KOPT-K1 (cell line): Measurements from ENCODE around the gene RAP1B.

Experiments
- H3K27ac ChIP-seq: fragments of 200-600 bp; sonication (generic); 2 replicates; pipeline ENCODE4 v1.5.1; 2016; ENCODE audit warnings: antibody characterized with exemption, mild to moderate bottlenecking, low read depth, low read length; ENCODE audit not compliant: poor library complexity, severe bottlenecking
- H3K36me3 ChIP-seq: fragments of 200-600 bp; sonication (generic); 2 replicates; pipeline ENCODE4 v1.5.1; 2017; ENCODE audit warnings: antibody characterized with exemption, mild to moderate bottlenecking, low read length, moderate library complexity; ENCODE audit not compliant: insufficient read depth
- H3K9me3 ChIP-seq: fragments of 200-600 bp; sonication (generic); 2 replicates; pipeline ENCODE4 v1.5.1; 2017; ENCODE audit warnings: antibody characterized with exemption, low read length, mild to moderate bottlenecking; ENCODE audit not compliant: insufficient read depth, poor library complexity, severe bottlenecking

Gene RAP1B

DNA sequence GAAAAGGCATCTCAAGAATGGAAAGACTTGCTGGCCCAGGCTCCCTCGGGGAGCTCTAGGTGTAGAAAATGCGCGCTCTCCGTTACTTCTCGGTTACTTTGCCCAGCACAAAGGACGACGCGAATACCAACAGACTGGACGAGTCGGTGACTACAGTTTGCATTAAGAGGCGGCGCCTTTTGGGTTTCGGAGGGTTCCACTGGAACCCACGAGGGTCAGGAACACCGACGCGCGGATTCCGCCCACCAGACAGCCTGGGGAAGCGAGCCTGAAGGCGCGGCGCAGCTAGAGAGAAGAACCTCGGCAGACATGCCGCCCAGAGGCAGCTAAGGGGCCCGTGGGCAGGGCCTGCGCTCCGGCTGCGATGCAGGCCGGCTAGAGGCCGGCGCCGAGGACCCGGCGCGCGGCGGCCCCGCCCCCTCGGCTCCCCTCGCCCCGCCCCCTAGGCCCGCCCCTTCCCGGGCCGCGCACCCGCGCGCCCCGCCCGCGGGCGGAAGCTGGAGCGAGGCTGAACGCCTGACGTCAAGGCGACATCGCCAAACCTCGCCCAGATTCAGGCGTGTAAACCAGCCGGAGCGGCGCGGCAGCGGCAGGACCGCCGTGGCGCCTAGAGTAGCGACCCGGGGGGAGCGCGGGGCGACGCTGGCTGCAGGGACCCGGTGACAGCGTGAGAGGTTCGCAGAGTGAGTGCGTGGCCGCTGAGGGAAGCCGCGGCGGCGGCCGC lies at the start of gene RAP1B:
Gene RAP1B, plus strand, starts transcription at position 530 of the 724 bp plus-strand sequence. CDS start 37,826 bp downstream, outside the sequence.
- Histone ChIP-seq H3K27ac (peak within 1 kb of the TSS; percentile 90), H3K36me3 (peaks cover 19% of the 10 kb centered on the region), H3K9me3 (no peaks in the 10 kb centered on the region)

DNA sequence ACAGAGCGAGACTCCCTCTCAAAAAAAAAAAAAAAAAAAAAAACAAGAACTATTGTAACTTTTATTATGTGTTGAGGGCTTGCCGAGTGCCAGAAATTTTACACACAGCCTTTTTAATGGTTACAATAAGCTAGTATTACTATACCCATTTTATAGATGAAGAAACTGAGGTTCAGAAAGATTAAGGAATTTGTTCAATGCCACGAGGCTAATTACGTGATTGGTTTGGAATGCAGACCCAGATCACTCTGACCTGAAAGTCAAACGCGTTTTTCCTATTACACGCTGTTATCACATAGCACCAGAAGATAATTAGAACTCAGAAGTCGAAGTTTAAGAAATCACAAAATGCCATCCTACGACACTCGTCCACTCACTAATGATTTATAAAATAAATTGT lies 48.9 kb upstream of the RAP1B start:
- H3K27ac ChIP-seq, result no peak overlapping the region
- H3K36me3 ChIP-seq, result no peaks in the 10 kb centered on the region
- no peaks in the 10 kb centered on the region for H3K9me3 ChIP-seq

DNA sequence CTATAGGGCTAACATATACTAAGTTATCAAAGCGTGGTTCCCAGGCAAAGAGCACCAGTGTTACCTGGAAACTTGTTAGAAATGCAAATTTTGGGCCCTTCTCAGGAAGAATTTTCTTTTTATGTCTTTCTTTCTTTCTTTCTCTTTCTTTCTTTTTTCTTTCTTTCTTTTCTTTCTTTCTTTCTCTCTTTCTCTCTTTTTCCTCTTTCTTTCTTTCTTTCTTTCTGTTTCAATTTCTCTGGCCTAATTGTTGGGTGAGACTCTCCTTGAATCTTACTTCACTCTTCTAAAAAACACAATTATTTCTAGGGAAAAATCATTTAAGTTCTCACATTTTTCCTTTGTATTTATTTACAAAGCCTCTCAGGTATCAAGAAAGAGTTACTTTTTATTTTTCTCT lies 46.5 kb upstream of the RAP1B start:
- Histone ChIP-seq H3K9me3 (no peaks in the 10 kb centered on the region), H3K36me3 (no peaks in the 10 kb centered on the region), H3K27ac (no peak overlapping the region)

- Histone ChIP-seq H3K36me3 (no peaks in the 10 kb centered on the region), H3K27ac (no peak overlapping the region), H3K9me3 (no peaks in the 10 kb centered on the region)
Measured at GRCh38 chr12:68565391-68565903, 45.3 kb upstream of the RAP1B start.

- H3K36me3 ChIP-seq, result no peaks in the 10 kb centered on the region
- no peak overlapping the region for H3K27ac ChIP-seq
- H3K9me3 ChIP-seq, result no peaks in the 10 kb centered on the region
Measured at GRCh38 chr12:68568922-68569569, 41.7 kb upstream of the RAP1B start.

GRCh38 chr12:68572661-68573060 lies 38.0 kb upstream of the RAP1B start:
- H3K36me3 ChIP-seq, result no peaks in the 10 kb centered on the region
- no peaks in the 10 kb centered on the region for H3K9me3 ChIP-seq
- no peak overlapping the region for H3K27ac ChIP-seq

DNA sequence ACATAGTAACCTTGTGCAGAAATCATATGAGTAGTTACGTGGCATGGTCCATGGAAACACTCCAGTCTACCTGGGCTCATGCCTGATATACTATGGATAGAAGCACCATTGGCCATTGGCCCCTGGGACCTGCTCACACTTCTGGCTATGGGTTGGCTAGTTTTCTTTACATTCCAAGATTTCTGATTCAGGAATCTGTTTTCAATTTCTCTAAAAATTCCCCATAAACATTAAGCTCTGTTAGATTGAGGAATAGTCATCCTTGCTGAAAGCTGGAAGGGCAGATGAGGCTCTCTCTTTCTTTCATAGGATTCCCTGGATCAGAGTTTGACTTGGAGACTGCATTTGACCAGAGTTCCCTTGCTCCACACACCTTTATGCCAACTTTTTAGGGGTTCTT lies 37.3 kb upstream of the RAP1B start:
- H3K36me3 ChIP-seq, result no peaks in the 10 kb centered on the region
- H3K9me3 ChIP-seq, result no peaks in the 10 kb centered on the region
- H3K27ac ChIP-seq, result no peak overlapping the region

- Histone ChIP-seq H3K9me3 (no peaks in the 10 kb centered on the region), H3K27ac (peak overlapping the region; percentile 85), H3K36me3 (no peaks in the 10 kb centered on the region)
Measured at GRCh38 chr12:68577949-68578348, 32.8 kb upstream of the RAP1B start.

- Histone ChIP-seq H3K36me3 (no peaks in the 10 kb centered on the region), H3K9me3 (no peaks in the 10 kb centered on the region), H3K27ac (peak overlapping the region; percentile 85)
Measured at GRCh38 chr12:68578765-68579164, 31.9 kb upstream of the RAP1B start.

- Histone ChIP-seq H3K27ac (peak overlapping the region; percentile 85), H3K36me3 (no peaks in the 10 kb centered on the region), H3K9me3 (no peaks in the 10 kb centered on the region)
Measured at GRCh38 chr12:68579254-68579653, 31.4 kb upstream of the RAP1B start.

DNA sequence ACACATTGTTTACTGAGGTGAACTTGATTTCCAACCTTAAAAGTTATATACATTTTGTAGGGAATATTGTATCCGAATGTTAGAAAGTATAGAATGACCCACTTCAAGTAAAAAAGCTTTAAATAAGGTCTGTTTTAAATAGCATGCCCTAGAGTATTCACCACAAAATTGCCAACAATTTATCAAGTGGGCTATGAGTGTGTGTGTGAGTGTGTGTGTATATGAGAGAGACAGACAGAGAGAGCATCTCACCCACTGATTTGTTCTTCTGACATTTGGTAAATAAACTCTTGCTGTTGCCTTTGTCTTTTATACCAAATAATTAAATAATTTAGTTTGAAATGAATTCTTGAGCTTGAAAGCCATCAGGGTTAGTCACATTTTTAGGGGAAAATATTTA lies 29.8 kb upstream of the RAP1B start:
- H3K27ac ChIP-seq, result no peak overlapping the region
- no peaks in the 10 kb centered on the region for H3K36me3 ChIP-seq
- no peaks in the 10 kb centered on the region for H3K9me3 ChIP-seq

DNA sequence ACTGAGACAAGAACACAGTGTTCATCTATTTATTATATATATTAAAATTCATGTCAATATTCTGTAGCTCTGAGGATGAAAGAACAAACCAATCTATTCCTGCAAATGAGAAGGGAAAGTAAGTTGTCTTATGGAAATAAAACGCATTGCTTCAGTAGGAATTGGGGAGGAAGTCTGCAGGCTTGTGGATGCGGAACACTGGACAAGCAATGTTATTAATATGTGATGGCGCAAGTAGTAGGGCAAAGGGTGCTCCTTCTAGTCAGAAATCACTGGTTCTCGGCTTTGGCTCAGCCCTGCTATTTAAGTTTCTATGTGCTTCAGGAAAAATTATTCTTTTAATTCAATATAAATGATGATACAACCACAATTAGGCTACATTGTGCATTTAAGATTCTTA lies 28.8 kb upstream of the RAP1B start:
- Histone ChIP-seq H3K36me3 (no peaks in the 10 kb centered on the region), H3K27ac (no peak overlapping the region), H3K9me3 (no peaks in the 10 kb centered on the region)

DNA sequence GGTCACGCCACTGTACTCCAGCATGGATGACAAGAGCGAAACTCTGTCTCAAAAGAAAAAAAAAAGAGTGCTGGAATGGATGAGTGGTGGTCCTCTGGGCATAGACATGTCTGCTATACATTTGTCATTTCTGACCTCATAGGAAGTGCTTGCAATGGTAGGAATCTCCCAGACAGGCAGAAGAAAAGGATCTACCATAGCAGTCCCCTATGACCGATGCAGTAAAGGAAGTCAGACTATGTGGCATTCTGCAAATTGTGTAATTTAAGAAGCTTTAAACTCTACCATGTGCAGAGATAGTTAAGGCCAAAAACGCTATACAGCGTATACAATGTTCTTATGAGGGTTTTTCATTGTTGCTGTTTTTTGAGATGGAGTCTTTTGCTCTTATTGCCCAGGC lies 24.7 kb upstream of the RAP1B start:
- Histone ChIP-seq H3K9me3 (peaks cover 21% of the 10 kb centered on the region), H3K36me3 (no peaks in the 10 kb centered on the region)

GRCh38 chr12:68587448-68587873 lies 23.2 kb upstream of the RAP1B start:
- Histone ChIP-seq H3K36me3 (no peaks in the 10 kb centered on the region), H3K9me3 (peaks cover 21% of the 10 kb centered on the region), H3K27ac (peak overlapping the region; percentile 55)

More for the DNA sequence above, 24.7 kb upstream of the RAP1B start:
- no peak overlapping the region for H3K27ac ChIP-seq

GRCh38 chr12:68589194-68589593 lies 21.5 kb upstream of the RAP1B start:
- H3K9me3 ChIP-seq, result peaks cover 32% of the 10 kb centered on the region
- no peaks in the 10 kb centered on the region for H3K36me3 ChIP-seq
- no peak overlapping the region for H3K27ac ChIP-seq
